ENCODE measurements around the gene SPRY2.

SPRY2 gene

GRCh38 chr13:80312012-80312704 is 28.8 kb downstream of the SPRY2 start:
- DNase-seq = no peak

- no peak for DNase-seq
Measured at GRCh38 chr13:80309926-80310325, 31.0 kb downstream of the SPRY2 start.

DNA sequence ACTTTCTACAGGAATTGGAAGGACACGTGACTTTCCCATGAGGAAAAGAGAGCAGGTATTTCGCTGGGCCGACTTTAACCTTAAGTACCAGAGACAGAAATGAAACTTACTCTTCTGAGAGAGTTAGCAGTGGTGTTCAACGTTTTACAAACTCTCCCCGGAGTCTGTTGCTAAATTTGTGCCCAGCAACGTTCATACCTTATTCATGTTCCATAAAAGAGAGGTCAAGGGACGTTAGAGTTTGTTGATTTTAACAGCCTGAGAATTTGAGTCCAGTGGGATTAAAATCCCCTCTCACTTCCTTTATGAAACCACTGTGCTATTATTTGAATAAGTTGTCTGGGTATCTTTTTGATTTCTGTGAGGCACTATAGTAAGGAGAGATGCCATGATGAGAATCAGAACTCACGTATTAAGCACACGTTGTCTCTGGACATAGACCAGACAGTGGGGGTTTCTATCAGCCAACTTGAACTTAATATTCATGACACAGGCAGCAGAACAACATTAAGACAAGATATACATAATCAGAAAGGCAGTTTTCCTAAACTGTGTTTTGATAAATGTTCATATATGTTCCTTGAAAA is 33.4 kb downstream of the SPRY2 start:
- DNase-seq = no peak

GRCh38 chr13:80306337-80306972 is 34.5 kb downstream of the SPRY2 start:
- DNase-seq = no peak

GRCh38 chr13:80305737-80306136 is 35.2 kb downstream of the SPRY2 start:
- peak; percentile 1 for DNase-seq

DNA sequence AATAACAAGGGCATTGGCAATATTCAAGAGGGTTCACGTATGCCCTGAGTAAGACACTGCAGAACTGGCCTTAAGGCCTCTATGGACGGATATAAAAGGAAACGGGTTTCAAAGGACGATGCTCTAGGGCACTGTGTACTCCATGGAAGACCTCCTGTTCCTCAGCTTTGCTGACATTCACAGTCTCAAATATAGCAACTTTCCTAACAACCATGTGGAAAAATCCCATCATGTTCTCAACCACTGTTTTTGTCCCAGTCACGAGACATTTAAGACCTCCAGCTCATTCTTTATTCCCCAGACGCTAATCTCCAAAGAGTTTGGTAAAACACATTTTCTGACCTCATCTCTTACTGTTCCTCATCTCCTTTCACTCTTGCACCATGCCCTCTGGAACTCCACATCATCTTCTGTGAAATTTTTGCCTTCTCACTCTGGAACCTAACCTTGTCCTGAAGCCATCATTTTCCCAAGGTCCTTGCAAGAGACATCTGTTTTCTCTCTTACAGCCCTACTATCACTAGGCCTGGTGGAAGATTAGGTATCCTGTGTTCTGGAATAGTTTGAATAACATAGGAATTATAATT is 37.6 kb downstream of the SPRY2 start:
- no peak for DNase-seq

- no peak for DNase-seq
Measured at GRCh38 chr13:80299046-80299445, 41.9 kb downstream of the SPRY2 start.

DNA sequence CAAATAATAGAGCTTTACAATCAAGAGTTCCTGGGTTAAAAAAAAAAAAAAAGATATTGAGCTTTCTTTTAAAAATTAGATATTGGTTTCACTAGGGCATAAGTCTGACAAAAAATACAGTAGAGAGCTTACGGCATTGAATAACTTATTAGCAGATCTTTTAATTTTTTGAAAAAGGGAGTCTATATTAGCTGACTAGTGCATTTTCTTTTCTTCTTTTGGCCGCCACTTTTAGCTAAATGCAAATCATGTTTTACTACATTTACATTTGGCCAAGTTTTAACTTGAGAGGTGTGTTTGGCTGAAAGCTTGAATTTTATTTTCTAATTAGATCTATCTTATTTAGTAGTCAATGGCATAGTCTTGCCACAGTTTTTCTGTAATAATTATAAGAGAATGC is 43.4 kb downstream of the SPRY2 start:
- DNase-seq = no peak

GRCh38 chr13:80297094-80297493 is 43.8 kb downstream of the SPRY2 start:
- DNase-seq = no peak

GRCh38 chr13:80296638-80297037 is 44.3 kb downstream of the SPRY2 start:
- no peak for DNase-seq

DNA sequence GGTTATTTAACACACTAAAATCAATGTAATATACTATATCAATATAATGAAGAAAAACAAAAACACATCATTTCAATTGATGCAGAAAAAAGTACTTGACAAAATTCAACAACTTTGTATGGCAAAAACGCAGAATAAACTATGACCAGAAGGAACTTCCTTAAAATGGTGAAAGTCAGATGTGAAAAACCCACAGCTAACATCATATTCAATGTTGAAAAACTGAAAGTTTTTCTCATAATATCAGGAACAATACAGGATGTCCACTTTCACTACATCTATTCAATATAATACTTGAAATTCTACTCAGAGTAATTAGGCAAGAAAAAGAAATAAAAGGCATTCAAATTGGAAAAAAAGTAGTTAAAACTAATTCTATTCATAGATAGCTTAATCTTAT is 50.3 kb downstream of the SPRY2 start:
- no peak for DNase-seq

Data from activated CD4-positive, alpha-beta T cell treated with anti-CD3 and anti-CD28 coated beads, Interleukin-10, Interleukin-2, amounts not matched to agents 100 ng/mL and 50 ng/mL, durations not matched to agents 16 hours and 8 hours (primary cell).